ENCODE measurements around the gene RIPK1. TPM values are rescaled to one million over a fixed set of nuclear protein-coding genes. Genes with fewer than 3 reads are reported as not detected.

RIPK1 gene
- total and polyA plus RNA-seq, 10 of the 15 experiments (the other 5 are each of a cell fraction or from before 2014, with no cell fraction given) = 1.6 to 11.2 (median 6.3) TPM

DNA sequence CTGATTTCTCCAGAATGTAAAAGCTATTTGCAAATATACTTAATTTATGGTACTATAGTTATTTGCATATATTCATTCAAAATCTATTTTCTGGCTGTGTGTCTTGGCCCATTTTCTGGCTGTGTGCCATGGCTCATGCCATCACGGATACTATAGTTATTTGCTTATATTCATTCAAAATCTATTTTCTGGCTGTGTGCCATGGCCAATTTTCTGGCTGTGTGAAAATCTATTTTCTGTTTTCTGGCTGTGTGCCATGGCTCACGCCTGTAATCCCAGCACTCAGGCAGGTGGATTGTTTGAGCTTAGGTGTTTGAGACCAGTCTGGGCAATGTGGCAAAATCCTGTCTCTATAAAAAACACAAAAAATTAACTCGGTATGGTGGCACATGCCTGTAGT is 28.9 kb upstream of the RIPK1 start:
- H3K4me3 ChIP-seq = no peak overlapping the region
- H3K27ac ChIP-seq (ENCODE audit: control insufficient read depth, insufficient read depth) = no peak overlapping the region
- no TSS peak for BruUV-seq (replicated peaks)
- no peaks in the 10 kb centered on the region for H3K4me1 ChIP-seq (ENCODE audit: control insufficient read depth, insufficient read depth, low read length)
- H2AFZ ChIP-seq (ENCODE audit: control insufficient read depth, low read depth, low read length) = no peak overlapping the region
- no peaks in the 10 kb centered on the region for H4K20me1 ChIP-seq (ENCODE audit: control insufficient read depth, insufficient read depth)
- H3K79me2 ChIP-seq (ENCODE audit: control insufficient read depth, insufficient read depth, low read length) = no peaks in the 10 kb centered on the region
- CTCF ChIA-PET = interaction anchor here (0.6 to 1.8 kb wide), 5 partner anchors 11 to 609 kb away, joined by 3 to 8 read pairs (median 3); partner anchors contain the start of gene MYLK4
- H3K9ac ChIP-seq (ENCODE audit: control insufficient read depth, insufficient read depth, low read length) = no peak overlapping the region
- SMC1A ChIA-PET (ENCODE audit: uncharacterized antibody, unreplicated experiment) = interaction anchor here (0.8 to 1.9 kb wide), 7 partner anchors 10 to 248 kb away, joined by 3 to 8 read pairs (median 4); no protein-coding TSS in a partner anchor
- RAD21 ChIA-PET (ENCODE audit: unreplicated experiment) = interaction anchor here (2.0 kb wide), 1 partner anchor 38 kb away, joined by 6 read pairs; no protein-coding TSS in a partner anchor
- no peaks in the 10 kb centered on the region for H3K36me3 ChIP-seq (ENCODE audit: control insufficient read depth in 2 of 2, insufficient read depth in 2 of 2, low read length in 1 of 2)
- FAIRE-seq (no peak), DNase-seq (ENCODE audit: low read depth, low spot score) (no peak), ATAC-seq (no peak)
- H3K4me2 ChIP-seq (ENCODE audit: control insufficient read depth, insufficient read depth) = no peak overlapping the region
- intact Hi-C loops (cut with micrococcal nuclease; ENCODE audit: unreplicated experiment) (no loop called here), in situ Hi-C loops (cut with MboI) (no loop called here)
- POLR2A ChIA-PET = interaction anchor here (0.7 to 0.9 kb wide), 2 partner anchors 30 to 678 kb away, joined by 3 read pairs; no protein-coding TSS in a partner anchor
- H3K27me3 ChIP-seq (replicated peaks in 1 of 2; ENCODE audit: control insufficient read depth in 2 of 2, insufficient read depth in 2 of 2, low read length in 1 of 2) = peaks cover 3 to 4% of the 10 kb centered on the region in 2 experiments; a peak in 2 of 4 replicates
- H3K9me3 ChIP-seq (replicated peaks; ENCODE audit: control insufficient read depth, insufficient read depth, low read length) = no peaks in the 10 kb centered on the region
- 8% methylated on average over 3 of the region's 3 CpGs for whole genome bisulfite sequencing (ENCODE audit: insufficient coverage, insufficient replicate concordance, low lambda C conversion rate, missing lambda C conversion rate)
- TF ChIP-seq SMARCA5 (IDR thresholded peaks at IDR 0.05) (no peak), NFIC (IDR thresholded peaks at IDR 0.05; ENCODE audit: low read depth, low read length) (no peak), TBL1XR1 (IDR thresholded peaks at IDR 0.05; ENCODE audit: low read depth, low read length) (no peak), YY1 (IDR thresholded peaks at IDR 0.05; ENCODE audit: low read depth, low read length) (no peak), MTA3 (IDR thresholded peaks at IDR 0.05; ENCODE audit: borderline replicate concordance, low read length) (no peak), ZNF24 (IDR thresholded peaks at IDR 0.05) (no peak)
- TF ChIP-seq, protein P1, sequence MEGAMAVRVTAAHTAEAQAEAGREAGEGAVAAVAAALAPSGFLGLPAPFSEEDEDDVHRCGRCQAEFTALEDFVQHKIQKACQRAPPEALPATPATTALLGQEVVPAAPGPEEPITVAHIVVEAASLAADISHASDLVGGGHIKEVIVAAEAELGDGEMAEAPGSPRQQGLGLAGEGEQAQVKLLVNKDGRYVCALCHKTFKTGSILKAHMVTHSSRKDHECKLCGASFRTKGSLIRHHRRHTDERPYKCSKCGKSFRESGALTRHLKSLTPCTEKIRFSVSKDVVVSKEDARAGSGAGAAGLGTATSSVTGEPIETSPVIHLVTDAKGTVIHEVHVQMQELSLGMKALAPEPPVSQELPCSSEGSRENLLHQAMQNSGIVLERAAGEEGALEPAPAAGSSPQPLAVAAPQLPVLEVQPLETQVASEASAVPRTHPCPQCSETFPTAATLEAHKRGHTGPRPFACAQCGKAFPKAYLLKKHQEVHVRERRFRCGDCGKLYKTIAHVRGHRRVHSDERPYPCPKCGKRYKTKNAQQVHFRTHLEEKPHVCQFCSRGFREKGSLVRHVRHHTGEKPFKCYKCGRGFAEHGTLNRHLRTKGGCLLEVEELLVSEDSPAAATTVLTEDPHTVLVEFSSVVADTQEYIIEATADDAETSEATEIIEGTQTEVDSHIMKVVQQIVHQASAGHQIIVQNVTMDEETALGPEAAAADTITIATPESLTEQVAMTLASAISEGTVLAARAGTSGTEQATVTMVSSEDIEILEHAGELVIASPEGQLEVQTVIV (IDR thresholded peaks at IDR 0.05; ENCODE audit: borderline replicate concordance, partially characterized antibody) = no peak
- TF ChIP-seq, protein P2, sequence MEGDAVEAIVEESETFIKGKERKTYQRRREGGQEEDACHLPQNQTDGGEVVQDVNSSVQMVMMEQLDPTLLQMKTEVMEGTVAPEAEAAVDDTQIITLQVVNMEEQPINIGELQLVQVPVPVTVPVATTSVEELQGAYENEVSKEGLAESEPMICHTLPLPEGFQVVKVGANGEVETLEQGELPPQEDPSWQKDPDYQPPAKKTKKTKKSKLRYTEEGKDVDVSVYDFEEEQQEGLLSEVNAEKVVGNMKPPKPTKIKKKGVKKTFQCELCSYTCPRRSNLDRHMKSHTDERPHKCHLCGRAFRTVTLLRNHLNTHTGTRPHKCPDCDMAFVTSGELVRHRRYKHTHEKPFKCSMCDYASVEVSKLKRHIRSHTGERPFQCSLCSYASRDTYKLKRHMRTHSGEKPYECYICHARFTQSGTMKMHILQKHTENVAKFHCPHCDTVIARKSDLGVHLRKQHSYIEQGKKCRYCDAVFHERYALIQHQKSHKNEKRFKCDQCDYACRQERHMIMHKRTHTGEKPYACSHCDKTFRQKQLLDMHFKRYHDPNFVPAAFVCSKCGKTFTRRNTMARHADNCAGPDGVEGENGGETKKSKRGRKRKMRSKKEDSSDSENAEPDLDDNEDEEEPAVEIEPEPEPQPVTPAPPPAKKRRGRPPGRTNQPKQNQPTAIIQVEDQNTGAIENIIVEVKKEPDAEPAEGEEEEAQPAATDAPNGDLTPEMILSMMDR (IDR thresholded peaks at IDR 0.05 in 2 of 3, conservative IDR thresholded peaks at IDR 0.05 in 1 of 3; ENCODE audit: control insufficient read depth in 2 of 3, extremely low read depth in 1 of 3, insufficient read depth in 1 of 3, low read depth in 3 of 3, low read length in 3 of 3) = no peak
- TF ChIP-seq, protein P3, sequence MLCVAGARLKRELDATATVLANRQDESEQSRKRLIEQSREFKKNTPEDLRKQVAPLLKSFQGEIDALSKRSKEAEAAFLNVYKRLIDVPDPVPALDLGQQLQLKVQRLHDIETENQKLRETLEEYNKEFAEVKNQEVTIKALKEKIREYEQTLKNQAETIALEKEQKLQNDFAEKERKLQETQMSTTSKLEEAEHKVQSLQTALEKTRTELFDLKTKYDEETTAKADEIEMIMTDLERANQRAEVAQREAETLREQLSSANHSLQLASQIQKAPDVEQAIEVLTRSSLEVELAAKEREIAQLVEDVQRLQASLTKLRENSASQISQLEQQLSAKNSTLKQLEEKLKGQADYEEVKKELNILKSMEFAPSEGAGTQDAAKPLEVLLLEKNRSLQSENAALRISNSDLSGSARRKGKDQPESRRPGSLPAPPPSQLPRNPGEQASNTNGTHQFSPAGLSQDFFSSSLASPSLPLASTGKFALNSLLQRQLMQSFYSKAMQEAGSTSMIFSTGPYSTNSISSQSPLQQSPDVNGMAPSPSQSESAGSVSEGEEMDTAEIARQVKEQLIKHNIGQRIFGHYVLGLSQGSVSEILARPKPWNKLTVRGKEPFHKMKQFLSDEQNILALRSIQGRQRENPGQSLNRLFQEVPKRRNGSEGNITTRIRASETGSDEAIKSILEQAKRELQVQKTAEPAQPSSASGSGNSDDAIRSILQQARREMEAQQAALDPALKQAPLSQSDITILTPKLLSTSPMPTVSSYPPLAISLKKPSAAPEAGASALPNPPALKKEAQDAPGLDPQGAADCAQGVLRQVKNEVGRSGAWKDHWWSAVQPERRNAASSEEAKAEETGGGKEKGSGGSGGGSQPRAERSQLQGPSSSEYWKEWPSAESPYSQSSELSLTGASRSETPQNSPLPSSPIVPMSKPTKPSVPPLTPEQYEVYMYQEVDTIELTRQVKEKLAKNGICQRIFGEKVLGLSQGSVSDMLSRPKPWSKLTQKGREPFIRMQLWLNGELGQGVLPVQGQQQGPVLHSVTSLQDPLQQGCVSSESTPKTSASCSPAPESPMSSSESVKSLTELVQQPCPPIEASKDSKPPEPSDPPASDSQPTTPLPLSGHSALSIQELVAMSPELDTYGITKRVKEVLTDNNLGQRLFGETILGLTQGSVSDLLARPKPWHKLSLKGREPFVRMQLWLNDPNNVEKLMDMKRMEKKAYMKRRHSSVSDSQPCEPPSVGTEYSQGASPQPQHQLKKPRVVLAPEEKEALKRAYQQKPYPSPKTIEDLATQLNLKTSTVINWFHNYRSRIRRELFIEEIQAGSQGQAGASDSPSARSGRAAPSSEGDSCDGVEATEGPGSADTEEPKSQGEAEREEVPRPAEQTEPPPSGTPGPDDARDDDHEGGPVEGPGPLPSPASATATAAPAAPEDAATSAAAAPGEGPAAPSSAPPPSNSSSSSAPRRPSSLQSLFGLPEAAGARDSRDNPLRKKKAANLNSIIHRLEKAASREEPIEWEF (IDR thresholded peaks at IDR 0.05; ENCODE audit: insufficient replicate concordance, low read depth, low read length) = no peak
- TF ChIP-seq, protein P4, sequence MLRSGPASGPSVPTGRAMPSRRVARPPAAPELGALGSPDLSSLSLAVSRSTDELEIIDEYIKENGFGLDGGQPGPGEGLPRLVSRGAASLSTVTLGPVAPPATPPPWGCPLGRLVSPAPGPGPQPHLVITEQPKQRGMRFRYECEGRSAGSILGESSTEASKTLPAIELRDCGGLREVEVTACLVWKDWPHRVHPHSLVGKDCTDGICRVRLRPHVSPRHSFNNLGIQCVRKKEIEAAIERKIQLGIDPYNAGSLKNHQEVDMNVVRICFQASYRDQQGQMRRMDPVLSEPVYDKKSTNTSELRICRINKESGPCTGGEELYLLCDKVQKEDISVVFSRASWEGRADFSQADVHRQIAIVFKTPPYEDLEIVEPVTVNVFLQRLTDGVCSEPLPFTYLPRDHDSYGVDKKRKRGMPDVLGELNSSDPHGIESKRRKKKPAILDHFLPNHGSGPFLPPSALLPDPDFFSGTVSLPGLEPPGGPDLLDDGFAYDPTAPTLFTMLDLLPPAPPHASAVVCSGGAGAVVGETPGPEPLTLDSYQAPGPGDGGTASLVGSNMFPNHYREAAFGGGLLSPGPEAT (IDR thresholded peaks at IDR 0.05; ENCODE audit: low read depth) = no peak

Data from GM12878 (cell line).